OCI-LY3 (cell line): ENCODE results near the gene CFHR4.

Source experiments
- EZH2phosphoT487 ChIP-seq: fragments of 200-600 bp; shearing (Covaris generic); IDR thresholded peaks from 2 replicates; pipeline ENCODE4 v1.6.1; 2018; ENCODE audit warnings: antibody characterized with exemption, mixed run types, low read depth
- TF ChIP-seq, protein P1 (sequence below): fragments of 200-600, 300-600 bp; sonication (generic); IDR thresholded peaks from 2 replicates; pipeline ENCODE4 v1.5.1; 2014; ENCODE audit warnings: antibody characterized with exemption, low read length, low read depth

DNA sequence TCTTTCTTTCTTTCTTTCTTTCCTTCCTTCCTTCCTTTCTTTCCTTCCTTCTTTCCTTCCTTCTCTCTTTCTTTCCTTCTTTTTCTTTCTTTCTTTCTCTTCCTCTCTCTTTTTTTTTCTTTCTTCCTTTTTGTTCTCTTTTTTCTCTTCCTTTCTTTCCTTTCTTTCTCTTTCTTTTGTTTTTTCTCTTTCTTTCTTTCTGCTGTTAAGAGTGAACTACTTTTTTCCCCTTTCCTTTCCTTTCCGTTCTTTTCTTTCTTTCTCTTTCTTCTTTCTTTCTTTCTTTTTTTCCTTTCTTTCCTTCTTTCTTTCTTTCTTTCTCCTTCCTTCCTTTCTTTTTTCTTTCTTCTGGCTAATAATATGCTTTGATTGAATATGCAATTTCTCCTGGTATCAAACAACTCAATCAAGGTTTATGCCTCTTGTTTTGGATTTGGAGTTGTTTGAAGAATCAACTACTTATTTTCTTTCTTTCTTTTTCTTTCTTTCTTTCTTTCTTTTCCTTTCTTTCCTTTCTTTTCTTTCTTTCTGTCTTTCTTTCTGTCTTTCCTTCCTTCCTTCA, 27.4 kb upstream of the CFHR4 start:
- TF ChIP-seq, protein P1, sequence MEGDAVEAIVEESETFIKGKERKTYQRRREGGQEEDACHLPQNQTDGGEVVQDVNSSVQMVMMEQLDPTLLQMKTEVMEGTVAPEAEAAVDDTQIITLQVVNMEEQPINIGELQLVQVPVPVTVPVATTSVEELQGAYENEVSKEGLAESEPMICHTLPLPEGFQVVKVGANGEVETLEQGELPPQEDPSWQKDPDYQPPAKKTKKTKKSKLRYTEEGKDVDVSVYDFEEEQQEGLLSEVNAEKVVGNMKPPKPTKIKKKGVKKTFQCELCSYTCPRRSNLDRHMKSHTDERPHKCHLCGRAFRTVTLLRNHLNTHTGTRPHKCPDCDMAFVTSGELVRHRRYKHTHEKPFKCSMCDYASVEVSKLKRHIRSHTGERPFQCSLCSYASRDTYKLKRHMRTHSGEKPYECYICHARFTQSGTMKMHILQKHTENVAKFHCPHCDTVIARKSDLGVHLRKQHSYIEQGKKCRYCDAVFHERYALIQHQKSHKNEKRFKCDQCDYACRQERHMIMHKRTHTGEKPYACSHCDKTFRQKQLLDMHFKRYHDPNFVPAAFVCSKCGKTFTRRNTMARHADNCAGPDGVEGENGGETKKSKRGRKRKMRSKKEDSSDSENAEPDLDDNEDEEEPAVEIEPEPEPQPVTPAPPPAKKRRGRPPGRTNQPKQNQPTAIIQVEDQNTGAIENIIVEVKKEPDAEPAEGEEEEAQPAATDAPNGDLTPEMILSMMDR = no peak
- no peak for TF ChIP-seq EZH2phosphoT487
